Mesothelial cell of epicardium (in vitro differentiated cells): ENCODE results near the gene ADARB2. TPM values are rescaled to one million over a fixed set of nuclear protein-coding genes. Genes with fewer than 3 reads are reported as not detected.

Experiments used
- DNase-seq, 2 experiments: peaks; one replicate each; pipeline ENCODE4 v3.0.0; 2021; ENCODE audit warnings: low spot score in 2 of 2; ENCODE audit not compliant: unreplicated experiment in 2 of 2
- H3K27ac Mint-ChIP-seq: 2 replicates; pipeline ENCODE4 v1.8.0; 2021; ENCODE audit warnings: mixed read lengths
- H3K27me3 Mint-ChIP-seq: 2 replicates; pipeline ENCODE4 v1.8.0; 2021; ENCODE audit warnings: low read depth, mixed read lengths
- H3K36me3 Mint-ChIP-seq: 2 replicates; pipeline ENCODE4 v1.8.0; 2021; ENCODE audit warnings: mixed read lengths
- H3K4me1 Mint-ChIP-seq: 2 replicates; pipeline ENCODE4 v1.8.0; 2021; ENCODE audit warnings: mixed read lengths
- H3K4me3 Mint-ChIP-seq: 2 replicates; pipeline ENCODE4 v1.8.0; 2021; ENCODE audit warnings: mild to moderate bottlenecking, moderate library complexity, mixed read lengths
- H3K9me3 Mint-ChIP-seq: 2 replicates; pipeline ENCODE4 v1.8.0; 2021; ENCODE audit warnings: mixed read lengths
- total RNA-seq: library from RNA; stranded (reverse); gene quantifications from 3 replicates; pipeline ENCODE4 v1.2.1, GENCODE V29; 2021
- TF ChIP-seq, protein P1 (sequence below): fragments of 200-600 bp; sonication (generic); IDR thresholded peaks from one replicate; pipeline ENCODE4 v1.5.0; 2021; ENCODE audit warnings: antibody characterized with exemption; ENCODE audit not compliant: unreplicated experiment

The ADARB2 gene
- total RNA-seq, 1 donor from 2014 or later, result 0.38 TPM

DNA sequence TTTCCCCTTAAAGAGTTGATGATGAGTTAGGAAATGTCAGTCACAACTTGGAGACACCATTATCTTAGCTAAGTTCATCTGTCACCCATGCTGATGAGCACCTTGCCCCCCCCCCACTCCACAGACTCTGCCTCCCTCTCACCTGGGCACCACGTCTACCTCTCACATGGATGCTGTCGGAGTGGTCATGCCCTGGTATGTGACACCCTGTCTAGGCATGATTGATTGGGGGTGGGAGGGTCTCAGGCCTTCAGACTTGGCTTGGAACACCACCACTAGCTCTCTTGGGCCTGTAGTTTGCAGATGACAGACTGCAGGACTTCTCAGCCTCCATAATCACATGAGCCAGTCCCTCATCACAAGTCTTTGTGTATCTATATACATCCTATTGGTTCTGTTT is 603.2 kb downstream of the ADARB2 start:
- DNase-seq, result no peak
- TF ChIP-seq, protein P1, sequence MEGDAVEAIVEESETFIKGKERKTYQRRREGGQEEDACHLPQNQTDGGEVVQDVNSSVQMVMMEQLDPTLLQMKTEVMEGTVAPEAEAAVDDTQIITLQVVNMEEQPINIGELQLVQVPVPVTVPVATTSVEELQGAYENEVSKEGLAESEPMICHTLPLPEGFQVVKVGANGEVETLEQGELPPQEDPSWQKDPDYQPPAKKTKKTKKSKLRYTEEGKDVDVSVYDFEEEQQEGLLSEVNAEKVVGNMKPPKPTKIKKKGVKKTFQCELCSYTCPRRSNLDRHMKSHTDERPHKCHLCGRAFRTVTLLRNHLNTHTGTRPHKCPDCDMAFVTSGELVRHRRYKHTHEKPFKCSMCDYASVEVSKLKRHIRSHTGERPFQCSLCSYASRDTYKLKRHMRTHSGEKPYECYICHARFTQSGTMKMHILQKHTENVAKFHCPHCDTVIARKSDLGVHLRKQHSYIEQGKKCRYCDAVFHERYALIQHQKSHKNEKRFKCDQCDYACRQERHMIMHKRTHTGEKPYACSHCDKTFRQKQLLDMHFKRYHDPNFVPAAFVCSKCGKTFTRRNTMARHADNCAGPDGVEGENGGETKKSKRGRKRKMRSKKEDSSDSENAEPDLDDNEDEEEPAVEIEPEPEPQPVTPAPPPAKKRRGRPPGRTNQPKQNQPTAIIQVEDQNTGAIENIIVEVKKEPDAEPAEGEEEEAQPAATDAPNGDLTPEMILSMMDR, result no peak
- peaks cover 15% of the 10 kb centered on the region for H3K9me3 Mint-ChIP-seq
- H3K27me3 Mint-ChIP-seq, result peaks cover 2% of the 10 kb centered on the region
- no peak overlapping the region for H3K4me3 Mint-ChIP-seq
- H3K4me1 Mint-ChIP-seq, result no peaks in the 10 kb centered on the region
- H3K36me3 Mint-ChIP-seq, result peaks cover 31% of the 10 kb centered on the region
- H3K27ac Mint-ChIP-seq, result no peak overlapping the region

DNA sequence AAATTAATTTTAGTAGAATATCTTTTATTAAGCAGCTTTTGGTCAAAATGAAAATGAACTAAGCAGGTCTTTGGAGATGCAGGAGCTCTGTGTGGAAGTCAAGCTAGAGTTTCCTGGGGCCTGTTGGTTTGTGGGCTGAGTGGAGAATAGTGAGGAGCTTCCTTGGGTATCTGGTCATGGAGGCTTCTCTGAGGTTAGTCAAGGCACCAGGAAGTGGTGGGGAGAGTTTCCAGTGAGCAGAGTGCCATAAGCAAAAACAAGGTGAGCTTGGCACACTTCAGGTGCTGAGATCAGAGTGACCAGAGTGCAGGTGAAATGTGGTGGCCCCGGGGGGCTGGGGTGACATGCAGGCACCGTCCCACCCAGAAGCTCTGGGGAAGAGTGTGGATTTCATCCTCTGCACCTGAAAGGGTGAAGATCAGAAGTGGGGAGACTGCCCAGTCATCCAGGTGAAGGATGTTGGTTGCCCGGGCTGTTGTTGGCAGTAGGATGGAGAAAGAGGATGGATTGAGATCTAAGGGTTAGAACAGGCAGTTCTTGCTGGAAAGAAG is 603.8 kb downstream of the ADARB2 start:
- H3K9me3 Mint-ChIP-seq, result peaks cover 9% of the 10 kb centered on the region
- H3K36me3 Mint-ChIP-seq, result peaks cover 33% of the 10 kb centered on the region
- no peak for DNase-seq
- TF ChIP-seq, protein P1, result no peak
- no peak overlapping the region for H3K27ac Mint-ChIP-seq
- H3K4me3 Mint-ChIP-seq, result no peak overlapping the region
- H3K27me3 Mint-ChIP-seq, result peaks cover under 1% of the 10 kb centered on the region
- no peaks in the 10 kb centered on the region for H3K4me1 Mint-ChIP-seq

DNA sequence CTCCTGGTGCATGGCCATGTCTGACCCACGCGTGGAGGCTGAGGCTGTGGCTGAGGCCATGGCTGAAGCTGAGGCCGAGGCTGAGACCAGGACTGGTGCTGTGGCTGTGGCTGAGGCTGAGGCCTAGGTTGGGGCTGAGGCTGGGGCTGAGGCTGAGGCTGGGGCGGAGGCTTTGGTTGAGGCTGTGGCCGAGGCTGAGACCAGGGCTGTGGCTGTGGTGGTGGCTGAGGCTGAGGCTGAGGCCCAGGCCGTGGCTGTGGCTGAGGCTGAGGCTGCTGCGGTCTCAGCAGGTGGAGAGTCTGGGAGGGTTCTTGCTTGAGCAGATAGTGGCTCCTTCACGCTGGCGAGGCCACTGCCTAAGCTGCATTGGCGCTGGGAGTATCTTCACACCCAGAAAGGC is 604.7 kb downstream of the ADARB2 start:
- no peak overlapping the region for H3K4me3 Mint-ChIP-seq
- DNase-seq, result no peak
- no peak overlapping the region for H3K27ac Mint-ChIP-seq
- no peaks in the 10 kb centered on the region for H3K4me1 Mint-ChIP-seq
- peaks cover 4% of the 10 kb centered on the region for H3K9me3 Mint-ChIP-seq
- TF ChIP-seq, protein P1, result no peak
- H3K36me3 Mint-ChIP-seq, result peaks cover 39% of the 10 kb centered on the region
- H3K27me3 Mint-ChIP-seq, result no peaks in the 10 kb centered on the region

DNA sequence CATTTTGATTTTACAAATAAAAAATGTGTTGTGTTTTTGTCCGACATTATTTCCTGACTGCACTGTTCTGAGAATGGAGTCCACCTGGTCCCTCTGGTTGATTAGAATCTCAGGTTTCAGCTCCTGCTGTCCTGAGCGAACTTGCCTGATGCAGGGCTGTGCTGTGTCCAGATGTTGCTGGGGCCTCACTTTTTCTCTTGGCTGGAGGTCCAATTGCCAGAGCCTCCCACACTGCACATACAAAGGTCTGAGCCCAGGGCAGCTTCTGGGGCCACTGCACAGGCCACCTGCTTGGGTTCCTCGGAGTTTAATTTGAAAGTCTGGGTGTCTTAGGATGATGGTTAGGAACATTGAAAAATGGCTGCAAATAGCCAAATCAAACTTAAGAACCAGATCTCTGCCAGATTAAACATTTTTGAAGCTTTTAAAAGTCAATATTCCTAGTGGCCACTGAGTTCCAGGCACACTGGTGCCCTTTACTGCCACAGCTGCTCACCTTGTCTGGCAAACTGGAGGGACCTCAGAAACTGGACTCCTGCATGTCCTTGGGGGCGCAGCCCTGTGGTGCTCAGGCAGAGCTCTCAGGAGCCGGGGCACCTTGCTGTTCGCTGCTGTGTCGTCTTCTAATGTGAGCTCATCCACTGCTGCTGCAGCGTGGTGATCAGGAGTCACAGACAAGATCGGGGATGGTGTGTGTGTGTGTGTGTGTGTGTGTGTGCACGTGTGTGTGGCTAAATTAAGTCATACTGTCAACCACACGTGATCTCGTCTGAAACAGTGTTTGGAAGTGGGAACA is 606.1 kb downstream of the ADARB2 start:
- no peak for DNase-seq
- no peaks in the 10 kb centered on the region for H3K27me3 Mint-ChIP-seq
- TF ChIP-seq, protein P1, result no peak
- no peak overlapping the region for H3K4me3 Mint-ChIP-seq
- peaks cover 4% of the 10 kb centered on the region for H3K9me3 Mint-ChIP-seq
- H3K36me3 Mint-ChIP-seq, result peaks cover 48% of the 10 kb centered on the region
- H3K27ac Mint-ChIP-seq, result no peak overlapping the region
- H3K4me1 Mint-ChIP-seq, result no peaks in the 10 kb centered on the region

DNA sequence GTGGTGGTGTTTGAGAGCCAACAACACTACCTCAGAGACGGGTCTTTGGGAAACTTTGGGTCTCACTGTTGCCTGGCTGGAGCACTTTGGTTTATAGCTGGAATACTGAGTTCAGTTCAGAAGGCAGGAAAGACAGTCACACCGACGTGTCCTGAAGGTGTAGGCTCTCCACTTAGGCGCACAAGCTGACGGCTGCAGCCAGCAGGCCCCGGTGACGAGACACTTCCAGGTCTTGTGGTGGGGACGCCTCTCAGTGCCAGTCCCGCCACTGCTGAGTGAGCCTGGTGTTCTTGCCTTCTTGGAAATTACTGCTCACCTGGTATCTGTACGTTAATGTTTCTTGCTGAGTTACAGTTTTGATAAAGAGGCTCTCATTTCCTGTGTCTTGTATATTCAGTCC is 607.1 kb downstream of the ADARB2 start:
- peaks cover 53% of the 10 kb centered on the region for H3K36me3 Mint-ChIP-seq
- no peak overlapping the region for H3K27ac Mint-ChIP-seq
- TF ChIP-seq, protein P1, result no peak
- H3K27me3 Mint-ChIP-seq, result no peaks in the 10 kb centered on the region
- peaks cover 4% of the 10 kb centered on the region for H3K9me3 Mint-ChIP-seq
- H3K4me3 Mint-ChIP-seq, result no peak overlapping the region
- DNase-seq, result no peak
- H3K4me1 Mint-ChIP-seq, result no peaks in the 10 kb centered on the region
